Endothelial cell of umbilical vein (primary cell): ENCODE results near the gene TAGLN. TPM values are rescaled to one million over a fixed set of nuclear protein-coding genes. Genes with fewer than 3 reads are reported as not detected.

Experiments
- BruUV-seq: library from RNA; stranded (reverse); fragments of 400-500 nt; replicated peaks from 2 replicates; lab custom pipeline; 2021; lab: Mats Ljungman, UMichigan
- CTCF ChIA-PET: fragments of 300-600, 350-600 bp; sonication (Branson Sonifier 250); formaldehyde crosslinking; loops from one replicate; lab custom pipeline; 2021; ENCODE audit warnings: antibody characterized with exemption, inconsistent platforms; lab: Charles Lee
- POLR2A ChIA-PET: fragments of 300-600, 350-600 bp; sonication (Branson Sonifier 250); formaldehyde crosslinking; loops from one replicate; lab custom pipeline; 2021; ENCODE audit warnings: antibody characterized with exemption, inconsistent platforms; lab: Charles Lee
- DNase-seq: peaks from one replicate; pipeline ENCODE4 v3.0.0-alpha.2; 2011; ENCODE audit warnings: low read depth, low spot score
- FAIRE-seq: peaks from 2 replicates; lab custom pipeline; 2011; peaks lifted over from hg19 to GRCh38; lab: Jason Lieb, UNC
- H2AFZ ChIP-seq: 2 replicates; pipeline ENCODE4 v1.6.0; 2012; ENCODE audit warnings: low read depth, low read length, control low read depth, inconsistent platforms
- H3K27ac ChIP-seq: 2 replicates; pipeline ENCODE4 v1.5.1; 2011; ENCODE audit warnings: low read depth, mild to moderate bottlenecking, control low read depth, low read length, moderate library complexity; ENCODE audit not compliant: insufficient read depth
- H3K27me3 ChIP-seq, 2 experiments: 2 replicates each; pipeline versions ENCODE4 v1.6.0 to v1.6.1; 2011; ENCODE audit warnings: low read length in 2 of 2, mixed read lengths in 1 of 2; ENCODE audit not compliant: control insufficient read depth in 2 of 2, insufficient read depth in 2 of 2
- H3K36me3 ChIP-seq, 2 experiments: 2 replicates in 1 of 2; 3 replicates in 1 of 2; pipeline ENCODE4 v1.5.1; 2011; ENCODE audit warnings: low read length in 2 of 2, mild to moderate bottlenecking in 1 of 2, moderate library complexity in 1 of 2; ENCODE audit not compliant: control insufficient read depth in 2 of 2, insufficient read depth in 2 of 2; ENCODE audit errors: extremely low read depth in 1 of 2
- H3K4me1 ChIP-seq: 3 replicates; pipeline ENCODE4 v1.5.1; 2011; ENCODE audit warnings: mild to moderate bottlenecking, low read length; ENCODE audit not compliant: control insufficient read depth, insufficient read depth; ENCODE audit errors: extremely low read depth
- H3K4me2 ChIP-seq: 2 replicates; pipeline ENCODE4 v1.6.1; 2011; ENCODE audit warnings: low read length, control low read depth, mixed read lengths; ENCODE audit not compliant: insufficient read depth
- H3K4me3 ChIP-seq, 3 experiments: fragments of 200-600 bp in 1 of 3; sonication (generic), shearing (Covaris generic) in 1 of 3; replicated peaks in 1 of 3; 2 replicates each; pipeline ENCODE4 v1.5.1; 2011 to 2016; ENCODE audit warnings: control low read depth in 3 of 3, low read length in 3 of 3, mild to moderate bottlenecking in 2 of 3, inconsistent platforms in 1 of 3, low read depth in 1 of 3, moderate library complexity in 1 of 3; ENCODE audit not compliant: insufficient read depth in 1 of 3
- H3K79me2 ChIP-seq: 2 replicates; pipeline ENCODE4 v1.6.0; 2012; ENCODE audit warnings: low read length, inconsistent platforms; ENCODE audit not compliant: control insufficient read depth, insufficient read depth
- H3K9ac ChIP-seq: replicated peaks from 2 replicates; pipeline ENCODE3; 2011; ENCODE audit warnings: low read length, control low read depth; ENCODE audit not compliant: insufficient read depth; ENCODE audit errors: extremely low read depth
- H3K9me1 ChIP-seq: replicated peaks from 3 replicates; pipeline ENCODE4 v1.6.0; 2011; ENCODE audit warnings: mild to moderate bottlenecking, low read length; ENCODE audit not compliant: control insufficient read depth, insufficient read depth; ENCODE audit errors: extremely low read depth
- H3K9me3 ChIP-seq: replicated peaks from 2 replicates; pipeline ENCODE4 v1.5.1; 2012; ENCODE audit warnings: low read length, inconsistent platforms; ENCODE audit not compliant: control insufficient read depth, insufficient read depth
- H4K20me1 ChIP-seq: replicated peaks from 2 replicates; pipeline ENCODE3; 2011; ENCODE audit warnings: mild to moderate bottlenecking, low read length; ENCODE audit not compliant: control insufficient read depth, insufficient read depth; ENCODE audit errors: extremely low read depth
- EZH2 ChIP-seq: IDR thresholded peaks from 2 replicates; pipeline ENCODE4 v1.6.1; 2012; ENCODE audit warnings: borderline replicate concordance, low read depth, mild to moderate bottlenecking, moderate library complexity, low read length, inconsistent platforms; ENCODE audit not compliant: severe bottlenecking
- GATA2 ChIP-seq: IDR thresholded peaks from 2 replicates; pipeline ENCODE4 v1.7.0; 2011; ENCODE audit warnings: low read depth, mild to moderate bottlenecking, moderate library complexity, mixed read lengths, low read length; ENCODE audit not compliant: insufficient read length, insufficient read depth
- JUN ChIP-seq: IDR thresholded peaks from 2 replicates; pipeline ENCODE4 v1.6.1; 2011; ENCODE audit warnings: borderline replicate concordance, low read depth; ENCODE audit not compliant: insufficient read length, insufficient read depth
- MYC ChIP-seq: IDR thresholded peaks from one replicate; pipeline ENCODE4 v1.6.1; 2011; ENCODE audit warnings: mild to moderate bottlenecking, low read depth, low read length
- dilution Hi-C: fragments of 300-500 bp; cut with MboI; formaldehyde crosslinking; loops from one replicate; pipeline ENCODE4 v1.15.0; 2019; ENCODE audit warnings: low sequenced_read_pairs; ENCODE audit not compliant: extremely low pct_ligation_motif_present
- intact Hi-C: fragments of 100-400 bp; cut with micrococcal nuclease; formaldehyde crosslinking; loops from one replicate; pipeline ENCODE4 v1.10.0; 2022
- polyA plus RNA-seq, 4 experiments: library from polyadenylated mRNA; depleted of rRNA in 3 of 4; stranded (reverse) in 3 of 4; unstranded in 1 of 4; fragments of >200 nt; gene quantifications; 2 replicates each; pipeline versions ENCODE4 v1.2.1 to v1.2.3, GENCODE V29; 2011 to 2012; ENCODE audit warnings: missing spikeins in 1 of 4
- total RNA-seq: library from RNA; stranded (reverse); gene quantifications from 2 replicates; pipeline ENCODE4 v1.2.3, GENCODE V29; 2021

Gene TAGLN
- total and polyA plus RNA-seq, 2 donors (not counting 3 experiments of a cell fraction or from before 2014, with no cell fraction given), result 20.8 to 113 TPM

DNA sequence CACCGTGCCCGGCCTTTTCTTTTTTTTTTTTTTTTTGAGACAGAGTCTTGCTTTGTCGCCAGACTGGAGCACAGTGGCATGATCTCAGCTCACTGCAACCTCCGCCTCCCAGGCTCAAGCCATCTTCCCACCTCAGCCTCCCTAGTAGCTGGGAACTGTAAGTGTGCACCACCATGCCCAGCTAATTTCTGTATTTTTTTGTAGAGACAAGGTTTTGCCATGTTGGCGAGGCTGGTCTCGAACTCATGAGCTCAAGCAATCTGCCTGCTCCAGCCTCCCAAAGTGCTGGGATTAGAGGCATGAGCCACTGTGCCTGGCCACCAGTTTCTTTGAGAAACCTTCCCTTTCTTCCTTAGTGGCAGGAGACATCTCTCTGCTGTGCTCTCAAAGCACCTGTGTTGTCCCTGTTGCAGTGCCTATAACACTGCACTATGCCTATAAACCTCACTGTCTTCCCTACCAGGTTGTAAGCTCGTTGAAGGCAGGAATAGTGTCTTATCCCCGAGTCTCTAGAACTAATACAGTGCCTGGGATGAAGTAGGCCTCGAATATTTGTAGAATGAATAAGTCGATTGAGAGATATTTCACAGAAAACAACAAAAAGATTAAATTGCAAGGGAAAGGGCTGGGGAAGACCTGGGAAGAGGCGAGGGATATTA lies 13.7 kb downstream of the TAGLN start:
- Histone ChIP-seq H4K20me1 (no peaks in the 10 kb centered on the region), H3K27me3 (no peaks in the 10 kb centered on the region), H3K4me1 (peaks cover 11% of the 10 kb centered on the region), H3K9me3 (no peaks in the 10 kb centered on the region), H3K27ac (no peak overlapping the region), H3K9ac (no peak overlapping the region), H2AFZ (no peak overlapping the region), H3K79me2 (no peaks in the 10 kb centered on the region), H3K4me2 (no peak overlapping the region), H3K9me1 (no peaks in the 10 kb centered on the region), H3K36me3 (peaks cover 2 to 4% of the 10 kb centered on the region in 2 experiments), H3K4me3 (no peak overlapping the region)
- dilution Hi-C loops, result no loop called here
- DNase-seq (no peak), FAIRE-seq (no peak)
- intact Hi-C loops, result no loop called here
- no TSS peak for BruUV-seq
- no peak for TF ChIP-seq JUN
- no peak for TF ChIP-seq MYC
- CTCF ChIA-PET, result interaction anchor here (1.8 to 2.0 kb wide), 2 partner anchors 32 to 422 kb away, joined by 3 to 11 read pairs; partner anchors contain the start of gene APOA5
- POLR2A ChIA-PET, result interaction anchor here (0.7 kb wide), 1 partner anchor 13 kb away, joined by 3 read pairs; no protein-coding TSS in a partner anchor

DNA sequence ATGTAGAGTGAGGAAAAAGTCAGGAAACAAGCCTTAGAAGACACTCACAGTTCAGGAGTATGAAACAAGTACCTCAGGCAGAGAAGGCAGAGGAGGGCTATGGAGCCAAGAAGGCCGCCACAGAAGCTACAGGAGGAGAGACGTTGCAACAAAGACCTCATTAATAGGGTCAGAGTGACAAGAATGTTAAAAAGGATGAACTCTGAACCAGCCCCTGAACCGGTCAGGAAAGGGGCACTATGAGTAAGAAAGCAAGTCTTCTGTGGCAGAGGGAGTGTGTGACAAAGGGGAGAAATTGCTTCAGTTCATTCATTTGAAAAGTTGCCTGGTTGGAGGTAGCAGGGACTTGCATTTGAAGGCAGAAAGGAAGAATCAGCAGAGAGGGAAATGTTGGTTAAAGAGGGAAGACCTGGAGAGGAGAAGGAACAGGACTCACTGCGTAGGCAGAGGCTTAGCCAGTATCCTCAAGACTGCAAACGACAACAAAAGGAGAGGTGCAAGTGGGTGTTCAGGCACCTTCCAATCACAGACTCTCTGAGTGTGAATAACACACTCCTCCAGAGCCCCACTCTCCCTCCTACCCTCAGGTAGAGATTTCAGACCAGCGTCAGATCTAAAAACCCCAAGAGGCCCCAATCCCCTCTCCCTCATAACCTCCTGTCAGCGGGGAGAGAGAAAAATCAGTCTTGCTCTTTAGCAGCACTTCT lies 15.4 kb downstream of the TAGLN start:
- TF ChIP-seq EZH2, result no peak
- no peak for TF ChIP-seq GATA2
- ChIA-PET POLR2A (no interaction called here), CTCF (interaction anchor here (1.5 to 3.7 kb wide), 2 partner anchors 12 to 34 kb away, joined by 4 to 17 read pairs; no protein-coding TSS in a partner anchor)
- Histone ChIP-seq H3K4me3 (no peak overlapping the region), H2AFZ (no peak overlapping the region), H3K9ac (no peak overlapping the region), H3K36me3 (peaks cover 2 to 17% of the 10 kb centered on the region in 2 experiments), H3K9me1 (no peaks in the 10 kb centered on the region), H3K9me3 (no peaks in the 10 kb centered on the region), H4K20me1 (no peaks in the 10 kb centered on the region), H3K27me3 (no peaks in the 10 kb centered on the region), H3K79me2 (no peaks in the 10 kb centered on the region), H3K4me1 (peaks cover 11% of the 10 kb centered on the region), H3K27ac (no peak overlapping the region), H3K4me2 (no peak overlapping the region)
- DNase-seq, result no peak
- dilution Hi-C loops, result no loop called here
- no peak for FAIRE-seq
- intact Hi-C loops, result no loop called here
- no TSS peak for BruUV-seq
